GM12872 (cell line): ENCODE results near the gene TUT7.

Experiments
- CTCF ChIP-seq: IDR thresholded peaks from 3 replicates; pipeline ENCODE4 v1.5.1; 2011; ENCODE audit warnings: low read depth, mild to moderate bottlenecking, low read length, moderate library complexity; ENCODE audit not compliant: insufficient read depth

Gene TUT7

GRCh38 chr9:86262492-86262891 lies 91.7 kb downstream of the TUT7 start:
- TF ChIP-seq CTCF = no peak

GRCh38 chr9:86259557-86259956 lies 94.7 kb downstream of the TUT7 start, which contains the start of gene C9orf153:
C9orf153 (minus strand) TSS chr9:86259657; CDS start chr9:86229603, 30,054 bp downstream.
- TF ChIP-seq CTCF = no peak

GRCh38 chr9:86257391-86257790 lies 96.8 kb downstream of the TUT7 start:
- no peak for TF ChIP-seq CTCF

- no peak for TF ChIP-seq CTCF
These were observed 97.6 kb downstream of the TUT7 start for GRCh38 chr9:86256653-86257052.

GRCh38 chr9:86253577-86253976 lies 100.6 kb downstream of the TUT7 start:
- TF ChIP-seq CTCF = no peak

GRCh38 chr9:86252870-86253269 lies 101.3 kb downstream of the TUT7 start:
- no peak for TF ChIP-seq CTCF

GRCh38 chr9:86250123-86250522 lies 104.1 kb downstream of the TUT7 start:
- no peak for TF ChIP-seq CTCF

GRCh38 chr9:86248746-86249145 lies 105.5 kb downstream of the TUT7 start:
- TF ChIP-seq CTCF = no peak
